Fibroblast of mammary gland (primary cell): ENCODE measurements around the gene TSC1.
A peak's percentile ranks its signal among the peaks of the same experiment; 100 is the strongest.

Experiments
- DNase-seq: peaks from one replicate; pipeline ENCODE4 v3.0.0-alpha.2; 2010; ENCODE audit warnings: low read depth
- H3K4me3 ChIP-seq: 2 replicates; pipeline ENCODE4 v1.5.1; 2011; ENCODE audit warnings: low read depth, mild to moderate bottlenecking, low read length, moderate library complexity; ENCODE audit not compliant: control insufficient read depth
- TF ChIP-seq, protein P1 (sequence below): conservative IDR thresholded peaks from 2 replicates; pipeline ENCODE4 v1.5.1; 2011; ENCODE audit warnings: low read depth, low read length, inconsistent platforms; ENCODE audit not compliant: control insufficient read depth, insufficient read depth

TSC1 gene

DNA sequence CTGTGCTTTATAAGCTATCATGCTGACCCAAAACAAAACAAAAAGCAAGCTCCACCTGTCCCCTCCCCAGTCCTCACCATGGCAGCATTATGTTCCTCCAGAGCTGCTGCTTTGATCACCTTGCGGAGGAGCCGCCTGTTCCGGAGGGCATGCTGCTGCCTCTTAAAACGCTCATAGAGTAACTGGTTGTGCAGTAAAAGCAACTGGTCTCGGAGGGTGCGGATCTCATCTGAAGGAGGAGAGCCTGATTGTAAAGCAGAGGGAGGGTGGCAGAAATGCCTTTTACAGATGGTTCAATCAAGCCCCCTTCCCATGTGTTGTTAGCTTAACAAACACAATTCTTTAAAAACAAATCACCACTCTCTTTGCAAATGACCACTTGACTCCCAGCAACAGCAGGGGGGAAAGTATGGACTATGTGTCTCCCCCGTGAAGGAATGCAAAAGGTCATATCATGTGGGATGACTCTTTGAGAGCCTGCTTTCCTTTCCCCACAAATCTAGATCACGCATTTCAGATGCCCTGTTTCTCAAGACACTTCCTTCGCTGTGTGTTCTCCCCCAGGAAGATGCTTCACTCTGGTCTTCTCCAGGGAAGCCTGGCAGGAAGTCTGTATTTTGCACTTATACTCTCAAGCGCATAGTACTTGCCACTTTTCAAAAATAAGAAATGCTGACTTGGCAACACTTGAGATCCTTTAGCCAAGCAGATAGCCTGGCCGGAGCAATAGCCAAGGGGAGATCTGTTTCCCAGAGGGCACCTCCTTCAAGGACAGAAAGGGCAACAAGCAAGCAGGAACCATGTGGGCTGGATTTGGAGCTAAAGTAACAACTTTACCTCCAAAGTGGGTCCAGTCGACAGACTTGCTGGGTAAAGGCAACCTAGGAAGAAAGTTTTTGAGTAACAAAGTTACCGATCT, 40.6 kb downstream of the TSC1 start:
- TF ChIP-seq, protein P1, sequence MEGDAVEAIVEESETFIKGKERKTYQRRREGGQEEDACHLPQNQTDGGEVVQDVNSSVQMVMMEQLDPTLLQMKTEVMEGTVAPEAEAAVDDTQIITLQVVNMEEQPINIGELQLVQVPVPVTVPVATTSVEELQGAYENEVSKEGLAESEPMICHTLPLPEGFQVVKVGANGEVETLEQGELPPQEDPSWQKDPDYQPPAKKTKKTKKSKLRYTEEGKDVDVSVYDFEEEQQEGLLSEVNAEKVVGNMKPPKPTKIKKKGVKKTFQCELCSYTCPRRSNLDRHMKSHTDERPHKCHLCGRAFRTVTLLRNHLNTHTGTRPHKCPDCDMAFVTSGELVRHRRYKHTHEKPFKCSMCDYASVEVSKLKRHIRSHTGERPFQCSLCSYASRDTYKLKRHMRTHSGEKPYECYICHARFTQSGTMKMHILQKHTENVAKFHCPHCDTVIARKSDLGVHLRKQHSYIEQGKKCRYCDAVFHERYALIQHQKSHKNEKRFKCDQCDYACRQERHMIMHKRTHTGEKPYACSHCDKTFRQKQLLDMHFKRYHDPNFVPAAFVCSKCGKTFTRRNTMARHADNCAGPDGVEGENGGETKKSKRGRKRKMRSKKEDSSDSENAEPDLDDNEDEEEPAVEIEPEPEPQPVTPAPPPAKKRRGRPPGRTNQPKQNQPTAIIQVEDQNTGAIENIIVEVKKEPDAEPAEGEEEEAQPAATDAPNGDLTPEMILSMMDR = no peak
- DNase-seq = no peak

DNA sequence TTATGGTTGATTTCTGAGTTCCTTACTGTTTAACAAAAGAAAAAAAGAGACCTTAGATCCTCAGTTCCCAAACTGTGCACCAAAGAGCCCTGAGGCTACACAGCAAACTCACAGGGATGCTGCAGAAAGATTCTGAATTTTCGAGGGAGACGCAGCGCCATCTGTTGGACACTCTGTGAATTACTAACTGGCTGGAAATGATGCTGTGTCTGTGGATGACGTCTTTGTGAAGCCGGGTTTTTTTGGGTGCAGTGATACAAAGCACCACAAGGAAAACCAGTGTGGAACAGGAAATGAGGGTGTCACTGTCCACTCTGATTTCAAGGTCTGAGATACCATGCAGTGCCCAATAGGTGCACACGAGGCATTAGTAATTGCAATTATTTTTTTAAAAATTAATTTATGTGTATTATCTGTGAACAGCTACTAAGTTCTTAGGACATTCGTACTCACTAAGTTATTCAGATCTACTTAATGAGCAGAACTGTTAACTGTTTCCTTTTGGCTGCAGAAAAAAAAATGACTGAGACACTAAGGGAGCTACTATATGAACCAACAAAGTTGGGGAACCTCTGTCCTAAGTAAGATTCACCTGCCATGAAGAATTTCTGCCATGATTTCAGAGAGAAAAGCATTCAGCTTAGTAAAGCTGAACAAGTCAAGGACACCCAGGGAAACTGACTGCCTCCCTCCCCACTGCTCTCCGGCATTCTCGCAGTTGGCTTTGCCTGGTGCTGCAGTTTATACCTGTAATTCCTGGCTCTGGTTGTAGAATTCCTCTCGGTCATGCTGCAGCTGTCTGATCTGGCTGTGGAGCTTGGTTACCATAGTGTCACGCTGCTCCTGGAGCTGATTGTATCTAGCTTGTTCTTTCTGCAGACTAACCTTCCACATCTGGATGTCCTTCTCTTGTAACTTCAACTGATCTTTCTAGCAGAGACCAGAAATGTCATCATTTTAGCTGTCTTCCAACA, 42.3 kb downstream of the TSC1 start:
- H3K4me3 ChIP-seq = no peak overlapping the region
- DNase-seq = peak; percentile 82
- TF ChIP-seq, protein P1 = peak; percentile 92

More for the DNA sequence above, 40.6 kb downstream of the TSC1 start:
- no peak overlapping the region for H3K4me3 ChIP-seq

DNA sequence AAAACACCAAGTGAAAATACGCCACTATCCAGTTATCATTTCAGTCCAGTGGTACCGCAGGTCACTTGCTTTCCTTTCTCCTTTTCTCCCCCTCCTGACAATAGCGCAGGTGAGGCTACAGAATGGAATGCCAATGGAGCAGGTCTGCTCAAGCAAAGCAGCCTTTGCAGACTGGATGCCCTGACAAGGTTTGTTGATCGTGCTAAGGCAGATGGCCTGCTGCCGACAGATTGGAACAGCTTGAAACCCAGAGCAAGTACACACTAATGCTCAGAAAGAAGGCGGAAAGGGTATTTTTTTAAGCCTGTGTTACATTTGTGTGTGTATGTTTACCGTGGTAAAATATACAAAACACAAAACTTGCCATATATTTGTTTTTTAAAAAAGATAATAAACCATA, 46.4 kb downstream of the TSC1 start:
- no peak overlapping the region for H3K4me3 ChIP-seq
- no peak for DNase-seq
- TF ChIP-seq, protein P1 = no peak

DNA sequence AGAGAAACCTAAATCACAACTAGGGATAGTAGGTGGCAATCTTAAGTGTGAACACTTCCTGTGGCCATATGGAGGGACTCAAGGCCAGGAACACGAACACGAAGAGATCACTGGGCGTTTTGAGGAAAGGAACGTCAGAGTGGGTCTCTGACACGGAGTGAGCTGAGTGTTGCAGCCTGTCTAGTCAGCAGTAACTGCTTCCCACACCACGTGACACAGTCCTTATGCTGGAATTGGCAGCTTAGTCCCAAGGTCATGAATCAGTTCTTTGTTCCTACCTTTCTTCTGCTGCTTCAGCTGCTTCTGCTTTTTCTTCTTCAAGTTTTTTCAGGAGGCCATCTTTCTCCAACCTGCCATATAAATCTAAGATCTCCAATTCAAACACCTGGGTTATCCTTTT, 47.5 kb downstream of the TSC1 start:
- peak; percentile 32 for DNase-seq
- H3K4me3 ChIP-seq = no peak overlapping the region
- TF ChIP-seq, protein P1 = no peak

DNA sequence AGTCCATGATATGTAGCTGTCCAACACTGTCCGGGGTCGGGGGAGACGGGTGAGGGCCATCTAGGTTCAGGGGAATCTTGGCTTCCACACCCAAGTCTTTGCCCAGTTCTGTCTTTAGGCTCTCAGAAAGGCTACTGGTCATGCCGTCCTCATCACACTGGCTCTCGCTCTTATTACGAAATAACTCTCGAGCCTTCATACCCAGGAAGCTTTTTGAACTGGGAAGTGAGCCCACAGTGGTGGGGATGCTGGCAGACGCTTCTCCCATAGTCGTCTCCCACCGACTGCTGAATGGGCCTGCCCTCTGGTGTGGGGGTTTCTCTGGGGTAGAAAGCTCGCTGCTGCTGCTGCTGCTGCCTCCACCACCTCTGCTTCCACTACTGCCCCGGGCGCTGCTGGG, 48.2 kb downstream of the TSC1 start:
- H3K4me3 ChIP-seq = no peak overlapping the region
- no peak for DNase-seq
- TF ChIP-seq, protein P1 = no peak
